ENCODE data around the gene CLCF1. TPM values are rescaled to one million over a fixed set of nuclear protein-coding genes. Genes with fewer than 3 reads are reported as not detected.

CLCF1 gene
- total and polyA plus RNA-seq, 2 donors: 2.7 to 9.2 TPM

DNA sequence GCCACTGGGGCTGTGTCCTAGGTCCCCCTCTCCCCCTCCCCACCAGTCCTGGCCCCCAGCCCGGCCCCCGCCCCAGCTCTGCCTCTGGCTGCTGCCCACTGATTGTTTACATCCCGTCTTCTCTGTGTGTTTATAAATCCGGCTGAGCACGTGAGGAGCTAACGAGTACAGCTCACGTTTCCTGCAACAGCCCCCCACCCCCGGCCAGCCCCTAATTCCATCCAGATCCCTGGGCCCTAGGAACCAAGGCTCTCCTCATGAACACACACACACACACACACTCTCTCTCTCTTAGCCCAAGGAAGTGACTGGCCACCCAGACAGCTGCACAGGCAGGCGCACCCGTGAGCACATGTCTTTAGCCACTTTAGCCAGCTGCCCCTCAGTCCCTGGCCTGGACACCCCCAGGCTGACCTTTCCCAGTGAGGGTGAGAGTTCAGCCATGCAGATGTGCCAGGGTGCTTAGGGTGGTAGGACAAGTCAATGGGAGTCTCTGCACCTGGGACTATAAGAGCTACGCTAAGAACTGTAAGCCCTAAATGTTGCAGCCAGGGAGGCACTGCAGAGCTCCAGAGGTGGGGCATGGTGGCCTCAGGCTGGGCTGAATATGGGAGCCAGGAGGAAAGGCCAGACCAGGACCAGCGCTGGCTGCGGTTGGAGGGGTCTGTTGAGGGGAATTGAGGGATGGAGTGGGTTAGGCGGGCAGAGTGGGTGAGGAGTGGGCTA is 2.9 kb downstream of the CLCF1 start:
- Histone ChIP-seq H3K4me3 (ENCODE audit: low read depth, low read length) (no peak overlapping the region), H3K4me1 (ENCODE audit: insufficient read depth) (peaks cover 2% of the 10 kb centered on the region), H3K36me3 (ENCODE audit: insufficient read depth) (no peaks in the 10 kb centered on the region), H3K27ac (ENCODE audit: low read depth) (peak overlapping the region; percentile 74)
- no peak for DNase-seq (ENCODE audit: extremely low spot score)
- WGBS: 40% methylated on average over 14 of the region's 14 CpGs

- DNase-seq (ENCODE audit: extremely low spot score): no peak
- H3K27ac ChIP-seq (ENCODE audit: low read depth): peak overlapping the region; percentile 83
- WGBS: 25% methylated on average over 12 of the region's 12 CpGs
- H3K4me1 ChIP-seq (ENCODE audit: insufficient read depth): peaks cover 2% of the 10 kb centered on the region
- no peaks in the 10 kb centered on the region for H3K36me3 ChIP-seq (ENCODE audit: insufficient read depth)
- H3K4me3 ChIP-seq (ENCODE audit: low read depth, low read length): no peak overlapping the region
Measured at GRCh38 chr11:67369801-67370284, 3.6 kb downstream of the CLCF1 start.

- 81% methylated on average over 8 of the region's 8 CpGs for WGBS
- Histone ChIP-seq H3K27ac (ENCODE audit: low read depth) (peak overlapping the region; percentile 83), H3K4me3 (ENCODE audit: low read depth, low read length) (no peak overlapping the region), H3K36me3 (ENCODE audit: insufficient read depth) (no peaks in the 10 kb centered on the region), H3K4me1 (ENCODE audit: insufficient read depth) (peaks cover 2% of the 10 kb centered on the region)
- DNase-seq (ENCODE audit: extremely low spot score): no peak
Measured at GRCh38 chr11:67369275-67369674, 4.1 kb downstream of the CLCF1 start.

- Histone ChIP-seq H3K4me1 (ENCODE audit: insufficient read depth) (peaks cover 2% of the 10 kb centered on the region), H3K4me3 (ENCODE audit: low read depth, low read length) (no peak overlapping the region), H3K36me3 (ENCODE audit: insufficient read depth) (no peaks in the 10 kb centered on the region), H3K27ac (ENCODE audit: low read depth) (no peak overlapping the region)
- WGBS: 80% methylated on average over 3 of the region's 3 CpGs
- DNase-seq (ENCODE audit: extremely low spot score): no peak
Measured at GRCh38 chr11:67368621-67369020, 4.8 kb downstream of the CLCF1 start.

DNA sequence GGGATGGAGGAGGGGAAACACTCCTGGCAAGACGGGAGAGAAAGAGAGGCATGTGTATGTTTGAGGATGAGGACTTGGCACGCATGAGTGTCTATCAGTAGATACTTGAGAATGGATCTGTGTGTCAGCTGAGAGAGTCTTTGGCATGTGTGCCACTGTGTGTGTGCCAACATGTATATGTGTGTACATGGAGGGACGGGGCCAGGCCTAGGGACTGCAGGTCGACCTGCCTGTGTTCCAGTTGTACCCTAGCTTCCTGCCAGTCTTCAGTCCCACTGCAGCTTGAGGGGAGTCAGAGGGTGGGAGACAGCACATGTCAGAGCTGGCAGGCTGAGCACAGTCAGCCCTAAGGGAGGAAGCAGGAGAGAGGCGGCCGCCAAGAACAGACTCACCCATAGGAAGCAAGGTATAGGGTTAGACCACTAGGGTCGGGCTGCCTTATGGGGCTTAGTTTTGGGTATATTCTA is 5.6 kb downstream of the CLCF1 start:
- H3K4me3 ChIP-seq (ENCODE audit: low read depth, low read length): no peak overlapping the region
- no peaks in the 10 kb centered on the region for H3K36me3 ChIP-seq (ENCODE audit: insufficient read depth)
- no peak for DNase-seq (ENCODE audit: extremely low spot score)
- peak overlapping the region; percentile 13 for H3K27ac ChIP-seq (ENCODE audit: low read depth)
- 55% methylated on average over 7 of the region's 7 CpGs for WGBS
- peaks cover 2% of the 10 kb centered on the region for H3K4me1 ChIP-seq (ENCODE audit: insufficient read depth)

DNA sequence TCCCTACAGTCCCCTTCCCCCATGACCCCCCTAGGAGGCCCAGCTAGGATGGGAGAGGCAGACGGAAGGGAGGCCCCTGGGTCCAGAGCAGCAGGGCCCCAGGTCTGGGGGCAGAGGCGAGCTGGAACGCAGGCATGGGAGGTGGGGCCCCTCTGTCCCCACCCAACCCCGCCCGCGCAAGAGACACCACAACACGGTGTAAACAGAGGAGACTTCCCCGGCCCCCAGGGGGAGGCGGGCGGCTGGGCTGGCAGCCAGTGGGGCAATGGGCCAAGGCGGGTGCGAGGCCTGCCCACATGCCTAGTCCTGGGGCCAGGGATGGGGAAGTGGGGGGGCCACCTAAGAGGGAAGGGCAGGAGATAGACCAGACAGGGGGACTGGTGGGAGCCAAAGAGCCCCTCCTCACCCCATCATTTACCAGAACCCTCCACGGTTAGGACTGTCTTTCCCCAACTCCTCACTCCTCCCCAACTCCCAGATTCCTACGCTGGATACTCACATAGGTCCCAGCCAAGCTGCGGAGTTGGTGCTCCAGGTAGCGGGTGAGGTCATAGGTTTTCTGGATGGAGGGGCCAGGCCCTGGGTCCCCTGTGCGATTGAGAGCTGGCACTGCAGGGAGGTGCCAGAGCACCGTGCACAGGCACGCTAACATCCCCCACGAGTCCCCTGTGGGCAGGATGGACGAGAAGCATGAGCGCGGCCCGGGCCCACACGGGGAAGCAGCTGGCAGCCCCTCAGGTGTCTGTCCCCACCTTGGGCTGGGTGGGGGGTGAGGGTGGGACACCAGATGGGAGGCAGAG is 6.2 kb downstream of the CLCF1 start:
- Histone ChIP-seq H3K27ac (ENCODE audit: low read depth) (peak overlapping the region; percentile 70), H3K36me3 (ENCODE audit: insufficient read depth) (no peaks in the 10 kb centered on the region), H3K4me1 (ENCODE audit: insufficient read depth) (peaks cover 2% of the 10 kb centered on the region), H3K4me3 (ENCODE audit: low read depth, low read length) (no peak overlapping the region)
- DNase-seq (ENCODE audit: extremely low spot score): no peak
- 36% methylated on average over 25 of the region's 25 CpGs for WGBS

GRCh38 chr11:67366546-67366945 is 6.9 kb downstream of the CLCF1 start:
- H3K4me1 ChIP-seq (ENCODE audit: insufficient read depth): peaks cover 2% of the 10 kb centered on the region
- H3K4me3 ChIP-seq (ENCODE audit: low read depth, low read length): no peak overlapping the region
- WGBS: 23% methylated on average over 8 of the region's 8 CpGs
- no peak for DNase-seq (ENCODE audit: extremely low spot score)
- peak overlapping the region; percentile 70 for H3K27ac ChIP-seq (ENCODE audit: low read depth)
- H3K36me3 ChIP-seq (ENCODE audit: insufficient read depth): no peaks in the 10 kb centered on the region

GRCh38 chr11:67365736-67366444 is 7.5 kb downstream of the CLCF1 start:
- Histone ChIP-seq H3K36me3 (ENCODE audit: insufficient read depth) (no peaks in the 10 kb centered on the region), H3K4me3 (ENCODE audit: low read depth, low read length) (no peak overlapping the region), H3K27ac (ENCODE audit: low read depth) (peak overlapping the region; percentile 70), H3K4me1 (ENCODE audit: insufficient read depth) (peaks cover 2% of the 10 kb centered on the region)
- DNase-seq (ENCODE audit: extremely low spot score): no peak
- 57% methylated on average over 14 of the region's 14 CpGs for WGBS

- 86% methylated on average over 24 of the region's 24 CpGs for WGBS
- Histone ChIP-seq H3K36me3 (ENCODE audit: insufficient read depth) (no peaks in the 10 kb centered on the region), H3K4me3 (ENCODE audit: low read depth, low read length) (no peak overlapping the region), H3K4me1 (ENCODE audit: insufficient read depth) (peaks cover 2% of the 10 kb centered on the region), H3K27ac (ENCODE audit: low read depth) (no peak overlapping the region)
- no peak for DNase-seq (ENCODE audit: extremely low spot score)
Measured at GRCh38 chr11:67364783-67365722, 8.3 kb downstream of the CLCF1 start.

- H3K4me3 ChIP-seq (ENCODE audit: low read depth, low read length): no peak overlapping the region
- H3K36me3 ChIP-seq (ENCODE audit: insufficient read depth): no peaks in the 10 kb centered on the region
- DNase-seq (ENCODE audit: extremely low spot score): no peak
- peaks cover 2% of the 10 kb centered on the region for H3K4me1 ChIP-seq (ENCODE audit: insufficient read depth)
- 90% methylated on average over 3 of the region's 3 CpGs for WGBS
- H3K27ac ChIP-seq (ENCODE audit: low read depth): no peak overlapping the region
Measured at GRCh38 chr11:67364169-67364568, 9.2 kb downstream of the CLCF1 start.

DNA sequence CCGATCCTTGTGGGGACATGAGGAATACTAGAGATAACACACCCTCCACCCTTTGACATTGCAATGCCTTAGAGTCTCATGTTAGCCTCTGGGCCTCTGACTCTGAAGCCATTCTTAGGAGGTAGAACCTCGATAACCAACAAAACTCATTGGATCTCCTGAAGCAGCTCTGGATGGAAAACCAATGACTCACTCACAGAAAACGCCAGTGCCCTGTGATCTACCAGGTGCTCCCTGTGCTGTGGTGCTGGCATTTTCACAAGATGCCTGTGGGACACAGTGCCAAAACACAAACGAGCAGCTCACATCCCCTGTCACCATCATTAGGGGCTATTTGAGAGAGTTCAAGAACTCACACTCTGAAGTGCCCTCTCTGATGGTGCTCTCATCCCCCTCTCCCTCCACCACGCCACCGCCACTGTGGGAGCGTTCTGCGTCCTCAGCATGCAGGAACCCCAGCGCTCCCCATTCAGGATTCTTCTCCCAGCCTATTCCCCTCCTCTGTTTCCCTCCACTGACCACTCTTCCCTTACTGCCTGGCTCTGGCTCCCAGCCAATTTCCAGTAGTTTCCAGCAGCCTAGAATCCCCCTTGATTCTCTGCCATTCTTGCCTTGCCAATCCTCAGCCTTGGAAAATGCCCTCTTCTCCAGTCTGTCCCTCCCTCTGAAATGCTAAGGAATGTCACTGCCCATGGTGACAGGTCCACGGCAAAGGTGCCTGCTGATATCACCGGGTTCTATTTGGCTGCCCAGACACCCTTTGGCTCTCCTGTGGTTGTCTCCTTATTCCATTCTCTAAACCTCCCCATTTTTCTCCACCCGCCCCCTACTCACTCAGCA is 15.3 kb downstream of the CLCF1 start:
- WGBS: 85% methylated on average over 12 of the region's 12 CpGs
- no peak overlapping the region for H3K4me3 ChIP-seq (ENCODE audit: low read depth, low read length)
- no peaks in the 10 kb centered on the region for H3K36me3 ChIP-seq (ENCODE audit: insufficient read depth)
- no peak for DNase-seq (ENCODE audit: extremely low spot score)
- no peak overlapping the region for H3K27ac ChIP-seq (ENCODE audit: low read depth)
- peaks cover 2% of the 10 kb centered on the region for H3K4me1 ChIP-seq (ENCODE audit: insufficient read depth)

All from urinary bladder (tissue), 4 donors.